NB4 (cell line): Measurements from ENCODE around the gene NAV1.

Source experiments
- DNase-seq: peaks from one replicate; pipeline ENCODE4 v3.0.0; 2010; ENCODE audit warnings: low read depth
- H3K4me3 ChIP-seq: one replicate; pipeline ENCODE4 v1.5.1; 2011; ENCODE audit warnings: mild to moderate bottlenecking, low read depth, low read length, moderate library complexity
- MYC ChIP-seq: IDR thresholded peaks from 2 replicates; pipeline ENCODE4 v1.6.1; 2011; ENCODE audit warnings: low read depth, low read length
- POLR2A ChIP-seq: IDR thresholded peaks from 2 replicates; pipeline ENCODE4 v1.6.1; 2011; ENCODE audit warnings: mild to moderate bottlenecking; ENCODE audit not compliant: insufficient read length; ENCODE audit errors: extremely low read depth
- TF ChIP-seq, protein P1 (sequence below): IDR thresholded peaks from 2 replicates; pipeline ENCODE4 v1.6.1; 2011; ENCODE audit warnings: low read depth, low read length
- TF ChIP-seq, protein P2 (sequence below): IDR thresholded peaks from one replicate; pipeline ENCODE4 v1.5.1; 2012; ENCODE audit warnings: low read depth, low read length

The NAV1 gene

DNA sequence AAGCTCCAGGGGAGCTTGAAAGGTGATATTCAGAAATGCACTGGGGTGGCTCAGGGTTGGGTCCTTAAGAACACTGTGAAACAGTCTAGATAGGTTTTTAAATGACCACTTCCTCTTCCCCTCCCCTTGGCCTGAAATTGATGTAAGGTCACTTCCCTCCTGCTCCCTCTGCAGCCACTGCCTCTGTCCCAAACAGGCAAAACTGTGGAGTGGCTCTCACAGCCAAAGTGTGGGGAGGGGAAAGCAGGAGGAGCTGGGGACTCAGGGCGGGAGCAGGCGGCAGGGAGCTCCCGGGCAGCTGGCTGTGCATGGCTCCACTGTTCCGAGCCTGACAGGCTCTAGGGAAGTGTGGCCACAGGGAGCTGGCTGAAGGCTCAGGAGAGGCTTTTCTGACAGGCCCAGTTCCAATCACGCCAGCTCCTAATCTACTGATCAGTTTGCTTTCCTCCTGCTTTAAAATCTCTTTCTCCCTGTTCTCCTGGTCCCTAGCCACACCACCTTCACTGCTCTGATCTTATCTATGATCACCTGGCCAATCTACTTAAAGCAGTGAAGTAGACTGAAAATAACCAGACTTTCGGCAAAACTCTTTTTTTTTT, 26.9 kb upstream of the NAV1 start:
- H3K4me3 ChIP-seq = no peak overlapping the region
- DNase-seq = peak; percentile 46
- TF ChIP-seq, protein P1, sequence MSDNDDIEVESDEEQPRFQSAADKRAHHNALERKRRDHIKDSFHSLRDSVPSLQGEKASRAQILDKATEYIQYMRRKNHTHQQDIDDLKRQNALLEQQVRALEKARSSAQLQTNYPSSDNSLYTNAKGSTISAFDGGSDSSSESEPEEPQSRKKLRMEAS = no peak
- TF ChIP-seq, protein P2, sequence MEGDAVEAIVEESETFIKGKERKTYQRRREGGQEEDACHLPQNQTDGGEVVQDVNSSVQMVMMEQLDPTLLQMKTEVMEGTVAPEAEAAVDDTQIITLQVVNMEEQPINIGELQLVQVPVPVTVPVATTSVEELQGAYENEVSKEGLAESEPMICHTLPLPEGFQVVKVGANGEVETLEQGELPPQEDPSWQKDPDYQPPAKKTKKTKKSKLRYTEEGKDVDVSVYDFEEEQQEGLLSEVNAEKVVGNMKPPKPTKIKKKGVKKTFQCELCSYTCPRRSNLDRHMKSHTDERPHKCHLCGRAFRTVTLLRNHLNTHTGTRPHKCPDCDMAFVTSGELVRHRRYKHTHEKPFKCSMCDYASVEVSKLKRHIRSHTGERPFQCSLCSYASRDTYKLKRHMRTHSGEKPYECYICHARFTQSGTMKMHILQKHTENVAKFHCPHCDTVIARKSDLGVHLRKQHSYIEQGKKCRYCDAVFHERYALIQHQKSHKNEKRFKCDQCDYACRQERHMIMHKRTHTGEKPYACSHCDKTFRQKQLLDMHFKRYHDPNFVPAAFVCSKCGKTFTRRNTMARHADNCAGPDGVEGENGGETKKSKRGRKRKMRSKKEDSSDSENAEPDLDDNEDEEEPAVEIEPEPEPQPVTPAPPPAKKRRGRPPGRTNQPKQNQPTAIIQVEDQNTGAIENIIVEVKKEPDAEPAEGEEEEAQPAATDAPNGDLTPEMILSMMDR = no peak
- no peak for TF ChIP-seq POLR2A
- no peak for TF ChIP-seq MYC

DNA sequence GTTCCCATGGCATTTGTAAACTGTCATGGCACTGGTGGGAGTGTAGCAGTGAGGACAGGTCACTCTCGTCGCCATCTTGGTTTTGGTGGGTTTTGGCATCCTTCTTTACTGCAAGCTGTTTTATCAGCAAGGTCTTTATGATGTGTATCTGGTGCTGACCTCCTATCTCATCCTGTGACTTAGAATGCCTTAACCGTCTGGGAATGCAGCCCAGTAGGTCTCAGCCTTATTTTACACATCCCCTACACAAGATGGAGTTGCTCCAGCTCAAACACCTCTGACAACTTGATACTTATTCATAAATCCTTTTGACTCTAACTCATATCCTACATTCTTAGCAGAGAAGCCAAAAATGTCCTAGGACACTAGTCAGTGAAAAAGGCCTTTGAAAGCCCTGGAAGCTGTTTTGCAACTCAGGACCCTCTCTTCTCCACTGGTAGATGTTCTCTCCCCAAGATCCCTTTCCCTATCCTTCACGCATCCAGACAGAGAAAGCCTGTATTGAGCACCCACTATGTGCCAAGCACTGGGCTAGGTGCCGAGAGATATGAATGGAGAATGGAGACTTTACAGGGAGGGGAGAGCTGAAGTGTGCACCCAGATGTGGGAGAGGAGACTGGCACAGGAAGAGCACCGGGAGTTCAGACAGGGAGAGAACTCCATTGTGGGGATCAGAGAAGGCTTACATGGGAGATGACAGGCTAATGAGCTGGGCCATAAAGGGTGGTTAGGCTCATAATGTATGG, 25.3 kb upstream of the NAV1 start:
- DNase-seq = no peak
- no peak overlapping the region for H3K4me3 ChIP-seq
- TF ChIP-seq, protein P1 = no peak
- TF ChIP-seq, protein P2 = no peak
- TF ChIP-seq POLR2A (no peak), MYC (no peak)

DNA sequence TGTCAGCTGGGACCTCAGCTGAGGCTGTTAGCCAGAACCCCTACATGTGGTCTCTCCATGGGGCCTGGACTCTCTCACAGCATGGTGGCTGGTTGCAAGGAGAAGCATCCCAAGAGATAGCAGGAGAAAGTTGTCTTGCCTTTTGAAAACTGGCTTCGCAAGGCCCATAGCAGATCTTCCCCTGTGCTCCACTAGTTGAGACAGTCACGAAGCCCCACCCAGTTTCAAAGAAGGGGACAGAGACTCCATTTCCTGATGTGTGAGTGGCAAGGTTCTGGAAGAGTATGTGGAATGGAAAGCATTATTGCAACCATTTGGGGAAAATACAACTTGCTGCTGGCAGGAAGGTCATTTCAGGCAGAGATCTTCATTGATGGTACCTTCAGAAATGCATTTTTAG, 24.5 kb upstream of the NAV1 start:
- DNase-seq = no peak
- no peak overlapping the region for H3K4me3 ChIP-seq
- no peak for TF ChIP-seq MYC
- no peak for TF ChIP-seq POLR2A
- TF ChIP-seq, protein P1 = no peak
- TF ChIP-seq, protein P2 = no peak

DNA sequence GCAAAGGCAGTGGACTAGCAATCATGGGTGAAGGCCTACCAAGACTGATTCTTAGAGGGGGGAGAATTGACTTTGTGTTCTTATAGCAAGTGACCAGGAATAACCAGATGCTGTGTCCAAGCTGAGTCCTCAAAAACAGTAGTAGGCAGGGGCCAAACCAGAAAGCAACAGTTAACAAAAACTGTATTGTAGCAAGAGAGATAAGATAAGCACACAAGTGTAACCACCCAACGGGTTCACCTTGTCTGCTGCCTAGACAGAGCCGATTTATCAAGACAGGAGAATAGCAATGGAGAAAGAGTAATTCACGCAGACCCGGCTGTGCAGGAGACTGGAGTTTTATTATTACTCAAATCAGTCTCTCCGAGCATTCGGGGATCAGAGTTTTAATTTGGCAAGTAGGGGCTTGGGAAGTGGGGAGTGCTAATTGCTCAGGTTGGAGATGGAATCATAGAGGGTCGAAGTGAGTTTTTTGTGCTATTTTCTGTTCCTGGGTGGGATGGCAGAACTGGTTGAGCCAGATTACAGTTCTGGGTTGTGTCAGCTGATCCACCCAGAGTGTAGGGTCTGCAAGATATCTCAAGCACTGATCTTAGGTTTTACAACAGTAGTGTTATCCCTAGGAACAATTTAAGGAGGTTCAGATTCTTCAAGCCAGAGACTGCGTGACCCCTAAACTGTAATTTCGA, 23.7 kb upstream of the NAV1 start:
- H3K4me3 ChIP-seq = no peak overlapping the region
- no peak for DNase-seq
- TF ChIP-seq POLR2A = no peak
- TF ChIP-seq, protein P2 = no peak
- TF ChIP-seq MYC = no peak
- TF ChIP-seq, protein P1 = no peak

DNA sequence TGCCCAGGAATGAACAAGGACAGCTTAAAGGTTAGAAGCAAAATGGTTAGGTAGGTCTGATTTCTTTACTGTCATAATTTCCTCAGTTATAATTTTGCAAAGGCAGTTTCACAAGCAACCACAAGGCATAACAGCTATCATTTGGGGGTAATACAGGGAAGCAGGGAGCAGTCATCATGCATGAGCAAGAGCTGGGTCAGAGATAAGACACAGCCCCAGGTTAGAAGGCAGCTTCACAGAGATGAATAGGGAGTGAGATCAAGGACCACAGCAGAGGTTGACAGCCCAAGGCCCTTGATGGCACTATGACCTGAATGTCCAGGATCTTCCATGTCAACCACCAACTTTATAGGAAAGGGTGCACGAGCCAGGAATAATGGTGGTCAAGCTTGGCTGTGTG, 23.0 kb upstream of the NAV1 start:
- no peak overlapping the region for H3K4me3 ChIP-seq
- no peak for TF ChIP-seq MYC
- TF ChIP-seq, protein P2 = no peak
- no peak for TF ChIP-seq POLR2A
- TF ChIP-seq, protein P1 = no peak

More for the DNA sequence above, 23.0 kb upstream of the NAV1 start:
- DNase-seq = no peak
